H1 (cell line): ENCODE measurements around the gene TGM2. TPM values are rescaled to one million over a fixed set of nuclear protein-coding genes. Genes with fewer than 3 reads are reported as not detected.

Experiments used
- CTCF ChIA-PET: fragments of 300-600 bp; sonication (Branson Sonifier 250); formaldehyde crosslinking; loops from one replicate; lab custom pipeline; 2021; ENCODE audit not compliant: partially characterized antibody; lab: Charles Lee
- POLR2A ChIA-PET: fragments of 300-600 bp; sonication (Branson Sonifier 250); formaldehyde crosslinking; loops from one replicate; lab custom pipeline; 2021; ENCODE audit warnings: inconsistent platforms; ENCODE audit not compliant: partially characterized antibody; lab: Charles Lee
- DNase-seq, 2 experiments: peaks; one replicate each; pipeline versions ENCODE4 v3.0.0 to v3.0.0-alpha.2; 2010 to 2022; ENCODE audit warnings: low spot score in 2 of 2, low read depth in 1 of 2, mixed read lengths in 1 of 2
- FAIRE-seq: peaks from 2 replicates; lab custom pipeline; 2011; peaks lifted over from hg19 to GRCh38; lab: Jason Lieb, UNC
- H2AFZ ChIP-seq: 2 replicates; pipeline ENCODE4 v1.8.1; 2012; ENCODE audit warnings: low read length, inconsistent platforms
- H2AK5ac ChIP-seq: 2 replicates; pipeline ENCODE4 v1.6.1; 2013; ENCODE audit warnings: low read depth, low read length
- H2BK120ac ChIP-seq: replicated peaks from 2 replicates; pipeline ENCODE3; 2013; ENCODE audit warnings: low read depth, low read length, inconsistent platforms
- H2BK12ac ChIP-seq: 2 replicates; pipeline ENCODE4 v1.6.1; 2013; ENCODE audit warnings: low read depth, low read length
- H2BK15ac ChIP-seq: 2 replicates; pipeline ENCODE4 v1.6.1; 2013; ENCODE audit warnings: low read length
- H2BK20ac ChIP-seq: 2 replicates; pipeline ENCODE4 v1.6.1; 2013; ENCODE audit warnings: low read length
- H2BK5ac ChIP-seq: 2 replicates; pipeline ENCODE4 v1.6.1; 2013; ENCODE audit warnings: low read depth, low read length
- H3K14ac ChIP-seq: 2 replicates; pipeline ENCODE4 v1.6.1; 2013; ENCODE audit warnings: inconsistent platforms; ENCODE audit not compliant: insufficient read length
- H3K18ac ChIP-seq: 2 replicates; pipeline ENCODE4 v1.6.1; 2013; ENCODE audit warnings: low read length; ENCODE audit errors: extremely low read depth
- H3K23ac ChIP-seq: 2 replicates; pipeline ENCODE4 v1.6.1; 2013; ENCODE audit warnings: inconsistent platforms; ENCODE audit not compliant: insufficient read length
- H3K23me2 ChIP-seq: 2 replicates; pipeline ENCODE4 v1.6.1; 2013; ENCODE audit warnings: low read depth, low read length
- H3K27ac ChIP-seq: 2 replicates; pipeline ENCODE4 v1.6.1; 2011; ENCODE audit warnings: low read depth, low read length, inconsistent platforms
- H3K27me3 ChIP-seq, 4 experiments: replicated peaks in 1 of 4; 1 replicate in 1 of 4; 2 replicates in 3 of 4; pipeline versions ENCODE4 v1.6.1 to v1.8.1; 2011 to 2013; ENCODE audit warnings: low read length in 3 of 4, mild to moderate bottlenecking in 3 of 4, inconsistent platforms in 2 of 4, mixed read lengths in 2 of 4, moderate library complexity in 1 of 4; ENCODE audit not compliant: control insufficient read depth in 3 of 4, insufficient read depth in 3 of 4; ENCODE audit errors: extremely low read depth in 1 of 4
- H3K36me3 ChIP-seq, 4 experiments: 2 replicates each; pipeline versions ENCODE4 v1.6.1 to v1.8.1; 2011 to 2013; ENCODE audit warnings: mild to moderate bottlenecking in 4 of 4, low read length in 3 of 4, moderate library complexity in 2 of 4, control low read depth in 1 of 4, inconsistent platforms in 1 of 4; ENCODE audit not compliant: insufficient read depth in 4 of 4, control insufficient read depth in 2 of 4
- H3K4ac ChIP-seq: replicated peaks from 2 replicates; pipeline ENCODE3; 2013; ENCODE audit warnings: low read length, low read depth, mixed read lengths, inconsistent platforms; ENCODE audit not compliant: insufficient read length
- H3K4me1 ChIP-seq, 4 experiments: replicated peaks in 1 of 4; 1 replicate in 1 of 4; 2 replicates in 3 of 4; pipeline versions ENCODE4 v1.6.1 to v1.8.1; 2011 to 2013; ENCODE audit warnings: low read length in 3 of 4, inconsistent platforms in 2 of 4, mixed read lengths in 1 of 4; ENCODE audit not compliant: insufficient read depth in 4 of 4, control insufficient read depth in 3 of 4
- H3K4me2 ChIP-seq, 2 experiments: 2 replicates each; pipeline versions ENCODE4 v1.6.1 to v1.8.1; 2011 to 2013; ENCODE audit warnings: low read depth in 2 of 2, low read length in 2 of 2, control low read depth in 1 of 2, inconsistent platforms in 1 of 2, mild to moderate bottlenecking in 1 of 2; ENCODE audit not compliant: insufficient read depth in 1 of 2
- H3K4me3 ChIP-seq, 4 experiments: fragments of 200-600, 300-600 bp in 1 of 4; sonication (generic), shearing (Covaris generic), sonication (Bioruptor Twin) in 1 of 4; 2 replicates each; pipeline versions ENCODE4 v1.5.1 to v1.8.1; 2011 to 2016; ENCODE audit warnings: low read length in 4 of 4, low read depth in 3 of 4, control low read depth in 2 of 4, inconsistent platforms in 2 of 4, mild to moderate bottlenecking in 2 of 4, mixed read lengths in 1 of 4, moderate library complexity in 1 of 4; ENCODE audit not compliant: insufficient read depth in 2 of 4; ENCODE audit errors: extremely low read depth in 1 of 4
- H3K56ac ChIP-seq: replicated peaks from 2 replicates; pipeline ENCODE3; 2013; ENCODE audit warnings: low read depth, mild to moderate bottlenecking, mixed read lengths, low read length, inconsistent platforms; ENCODE audit not compliant: insufficient read length
- H3K79me1 ChIP-seq: 2 replicates; pipeline ENCODE4 v1.6.1; 2013; ENCODE audit warnings: low read depth, low read length, control low read depth
- H3K79me2 ChIP-seq, 2 experiments: 2 replicates each; pipeline versions ENCODE4 v1.6.1 to v1.8.1; 2012 to 2013; ENCODE audit warnings: low read length in 2 of 2, mild to moderate bottlenecking in 2 of 2, inconsistent platforms in 1 of 2; ENCODE audit not compliant: insufficient read depth in 2 of 2, control insufficient read depth in 1 of 2
- H3K9ac ChIP-seq, 4 experiments: replicated peaks in 1 of 4; 1 replicate in 1 of 4; 2 replicates in 3 of 4; pipeline versions ENCODE4 v1.6.1 to v1.8.1; 2011 to 2013; ENCODE audit warnings: low read depth in 3 of 4, low read length in 3 of 4, control low read depth in 2 of 4, mild to moderate bottlenecking in 2 of 4, moderate library complexity in 2 of 4, inconsistent platforms in 1 of 4; ENCODE audit errors: extremely low read depth in 1 of 4
- H3K9me3 ChIP-seq, 2 experiments: 2 replicates each; pipeline versions ENCODE4 v1.6.1 to v1.8.1; 2012 to 2013; ENCODE audit warnings: mild to moderate bottlenecking in 2 of 2, moderate library complexity in 2 of 2, control low read depth in 1 of 2, inconsistent platforms in 1 of 2, low read depth in 1 of 2, low read length in 1 of 2, mixed read lengths in 1 of 2; ENCODE audit not compliant: insufficient read depth in 2 of 2
- H4K20me1 ChIP-seq, 2 experiments: replicated peaks in 1 of 2; 2 replicates each; pipeline versions ENCODE3 to v1.8.1; 2011 to 2013; ENCODE audit warnings: inconsistent platforms in 2 of 2, low read length in 2 of 2, mild to moderate bottlenecking in 1 of 2; ENCODE audit not compliant: insufficient read depth in 2 of 2, control insufficient read depth in 1 of 2
- H4K5ac ChIP-seq: 2 replicates; pipeline ENCODE4 v1.6.1; 2013; ENCODE audit warnings: low read length, low read depth, mixed read lengths, inconsistent platforms; ENCODE audit not compliant: insufficient read length
- H4K8ac ChIP-seq: 2 replicates; pipeline ENCODE4 v1.8.0; 2013; ENCODE audit warnings: mild to moderate bottlenecking, moderate library complexity, low read length, inconsistent platforms; ENCODE audit not compliant: insufficient read depth; ENCODE audit errors: extremely low read depth
- H4K91ac ChIP-seq: replicated peaks from 2 replicates; pipeline ENCODE3; 2013; ENCODE audit warnings: low read length, mixed read lengths, inconsistent platforms; ENCODE audit not compliant: insufficient read length
- ASH2L ChIP-seq: fragments of 200-600, 300-600 bp; sonication (generic); IDR thresholded peaks from one replicate; pipeline ENCODE4 v1.7.1; 2017; ENCODE audit warnings: low read length
- HDAC2 ChIP-seq, 2 experiments: fragments of 300-600 bp in 1 of 2; sonication (generic) in 1 of 2; IDR thresholded peaks; 2 replicates each; pipeline ENCODE4 v1.6.1; 2011 to 2012; ENCODE audit warnings: low read depth in 2 of 2, low read length in 2 of 2, mild to moderate bottlenecking in 2 of 2, moderate library complexity in 2 of 2, borderline replicate concordance in 1 of 2, inconsistent platforms in 1 of 2
- KDM5A ChIP-seq: fragments of 200-600 bp; IDR thresholded peaks from 2 replicates; pipeline ENCODE4 v1.7.1; 2012; ENCODE audit warnings: mild to moderate bottlenecking, low read length, inconsistent platforms, mixed read lengths
- RAD21 ChIP-seq, 2 experiments: IDR thresholded peaks in 1 of 2; conservative IDR thresholded peaks in 1 of 2; 2 replicates each; pipeline ENCODE4 v1.6.1; 2011; ENCODE audit warnings: low read depth in 2 of 2, low read length in 2 of 2, improper control_type of control experiment in 1 of 2, inconsistent platforms in 1 of 2, mild to moderate bottlenecking in 1 of 2, moderate library complexity in 1 of 2
- RBBP5 ChIP-seq: IDR thresholded peaks from 2 replicates; pipeline ENCODE4 v1.7.1; 2012; ENCODE audit warnings: low read depth, mild to moderate bottlenecking, inconsistent platforms, low read length, moderate library complexity, borderline replicate concordance
- SAP30 ChIP-seq: fragments of 300-600 bp; sonication (generic); IDR thresholded peaks from 2 replicates; pipeline ENCODE4 v1.7.1; 2012; ENCODE audit warnings: low read length, moderate library complexity, mild to moderate bottlenecking, inconsistent platforms; ENCODE audit not compliant: insufficient read depth, insufficient replicate concordance
- SP1 ChIP-seq: IDR thresholded peaks from 2 replicates; pipeline ENCODE4 v1.6.1; 2011; ENCODE audit warnings: low read depth, low read length
- SP4 ChIP-seq: IDR thresholded peaks from 2 replicates; pipeline ENCODE4 v1.6.1; 2012; ENCODE audit warnings: low read length, inconsistent platforms
- TAF1 ChIP-seq: IDR thresholded peaks from 2 replicates; pipeline ENCODE4 v1.6.1; 2011; ENCODE audit warnings: mild to moderate bottlenecking, low read depth, low read length
- TCF12 ChIP-seq: IDR thresholded peaks from 2 replicates; pipeline ENCODE4 v1.6.1; 2011; ENCODE audit warnings: low read depth, mild to moderate bottlenecking, low read length
- WGBS, 2 experiments: shearing (Covaris generic) in 1 of 2; methylation state at CpG; one replicate each; pipeline versions ENCODE4 v1.1.6 to v1.1.7; 2013 to 2015; ENCODE audit warnings: low lambda C conversion rate in 2 of 2, mixed read lengths in 2 of 2, inconsistent platforms in 1 of 2, low coverage in 1 of 2, missing lambda C conversion rate in 1 of 2; ENCODE audit not compliant: insufficient replicate concordance in 2 of 2, insufficient coverage in 1 of 2, insufficient read length in 1 of 2; ENCODE audit errors: extremely low coverage in 1 of 2, missing lambda C conversion rate in 1 of 2; 5-methylcytosine and 5-hydroxymethylcytosine counted together
- polyA plus RNA-seq, 7 experiments: library from polyadenylated mRNA; depleted of rRNA in 3 of 7; stranded (reverse) in 5 of 7; unstranded in 2 of 7; fragments of >200 nt in 5 of 7; fragments of 200-250 nt in 2 of 7; gene quantifications; 1 replicate in 5 of 7; 2 replicates in 1 of 7; 4 replicates in 1 of 7; pipeline versions ENCODE4 v1.2.1 to v1.2.3, GENCODE V29; 2011 to 2013; ENCODE audit warnings: missing spikeins in 2 of 7, mixed read lengths in 2 of 7
- total RNA-seq: library from RNA; stranded (reverse); fragmentation: NEBNext Ultra II Directional; extraction: Animal tissue kit (Norgen Biotek cat#: 25700); gene quantifications from 2 replicates; pipeline ENCODE4 v1.2.1, GENCODE V29; 2021
- TF ChIP-seq, protein P1 (sequence below): IDR thresholded peaks from 2 replicates; pipeline ENCODE4 v1.6.1; 2011; ENCODE audit warnings: low read depth, mild to moderate bottlenecking, low read length; ENCODE audit not compliant: insufficient read depth

TGM2 gene
- total and polyA plus RNA-seq, 2 of the 8 experiments (the other 6 are each of a cell fraction or from before 2014, with no cell fraction given), result 0.86 to 1.0 TPM

DNA sequence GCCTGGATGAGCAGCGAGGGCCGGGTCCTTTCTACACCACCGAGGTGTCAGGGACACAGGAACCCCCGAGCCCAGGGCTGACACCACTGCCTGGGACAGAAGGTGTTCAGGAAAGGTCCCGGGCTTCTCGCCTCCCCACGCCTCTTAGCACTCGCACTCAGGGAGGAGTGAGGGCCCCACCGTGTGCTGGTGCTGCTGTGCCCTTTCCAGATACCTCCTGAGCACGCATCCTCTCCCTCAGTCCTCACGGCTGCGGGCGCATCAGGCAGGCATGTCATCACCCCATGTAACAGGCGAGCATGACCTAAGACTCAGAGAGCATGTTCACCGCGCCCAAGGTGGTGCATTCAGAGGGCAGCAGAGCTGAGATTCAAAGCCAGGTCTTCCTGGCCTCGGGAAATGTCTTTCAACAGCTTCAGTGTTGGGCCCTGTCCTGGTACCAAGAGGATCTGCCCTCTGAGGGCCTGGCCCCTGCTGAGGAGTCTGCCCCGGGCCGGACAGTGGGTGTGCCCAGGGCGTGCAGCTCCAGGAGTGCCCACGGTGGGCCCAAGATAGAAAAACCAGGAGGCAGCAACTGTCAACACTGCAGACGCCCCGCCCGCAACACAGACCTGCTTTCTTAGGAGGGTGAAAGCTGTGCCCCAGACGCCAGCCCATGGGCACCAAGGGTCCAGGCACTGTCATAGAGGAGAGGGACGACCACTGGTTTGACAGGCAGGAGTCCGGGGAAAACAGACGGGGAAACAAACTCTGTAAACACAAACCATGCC, 29.2 kb downstream of the TGM2 start:
- ChIA-PET POLR2A (no interaction called here), CTCF (interaction anchor here (0.6 to 3.7 kb wide), 4 partner anchors 10 to 85 kb away, joined by 3 to 14 read pairs (median 4); no protein-coding TSS in a partner anchor)
- Histone ChIP-seq H3K79me1 (no peaks in the 10 kb centered on the region), H2BK15ac (peak overlapping the region; percentile 21; the same call in 1 of the 2 replicates), H3K4me1 (0 out of 7 replicates have a peak, but pooled peaks cover 0 to 4% (median 0%) of the 10 kb centered on the region in 4 experiments), H2BK12ac (no peak overlapping the region), H3K27ac (no peak overlapping the region), H2BK5ac (no peak overlapping the region), H2BK20ac (no peak overlapping the region), H3K23me2 (peaks cover 1% of the 10 kb centered on the region; the same call in 1 of the 2 replicates), H3K23ac (no peak overlapping the region), H3K9ac (no peak overlapping the region), H4K5ac (no peak overlapping the region), H3K14ac (no peak overlapping the region), H4K20me1 (no peaks in the 10 kb centered on the region), H3K36me3 (no peaks in the 10 kb centered on the region), H2AK5ac (no peak overlapping the region), H3K9me3 (no peaks in the 10 kb centered on the region), H3K4me3 (no peak overlapping the region), H2AFZ (no peak overlapping the region), H3K27me3 (no peaks in the 10 kb centered on the region), H2BK120ac (no peak overlapping the region), H3K4me2 (no peak overlapping the region), H4K8ac (no peak overlapping the region; the same call in 1 of the 2 replicates), H3K56ac (no peak overlapping the region), H3K79me2 (no peaks in the 10 kb centered on the region), H4K91ac (no peak overlapping the region), H3K4ac (no peak overlapping the region), H3K18ac (no peak overlapping the region)
- no peak for FAIRE-seq
- WGBS, 2 experiments, result 97% methylated on average over 25 of the region's 28 CpGs; no CpG with 5 or more reads in 1 of the 2 experiments
- DNase-seq, result no peak
- TF ChIP-seq SP1 (no peak), TAF1 (no peak), RAD21 (IDR thresholded peaks at IDR 0.05 in 1 of 2, conservative IDR thresholded peaks at IDR 0.05 in 1 of 2; ENCODE audit: low read depth in 2 of 2, low read length in 2 of 2) (no peak), KDM5A (no peak), RBBP5 (no peak), SAP30 (no peak), HDAC2 (IDR thresholded peaks at IDR 0.05; ENCODE audit: borderline replicate concordance in 1 of 2, low read depth in 2 of 2, low read length in 2 of 2) (no peak), ASH2L (no peak), SP4 (no peak), TCF12 (no peak)
- TF ChIP-seq, protein P1, sequence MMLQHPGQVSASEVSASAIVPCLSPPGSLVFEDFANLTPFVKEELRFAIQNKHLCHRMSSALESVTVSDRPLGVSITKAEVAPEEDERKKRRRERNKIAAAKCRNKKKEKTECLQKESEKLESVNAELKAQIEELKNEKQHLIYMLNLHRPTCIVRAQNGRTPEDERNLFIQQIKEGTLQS, result no peak
